Spinal cord (tissue), 10 donors: ENCODE data around the gene CDYL. TPM values are rescaled to one million over a fixed set of nuclear protein-coding genes. Genes with fewer than 3 reads are reported as not detected.
"Not testable (repeated sequence)": the region's sequence is repeated elsewhere in the genome, so short reads cannot be mapped to it uniquely, and the experiment has no call there.

ENCODE experiments used
- DNase-seq, 6 donors: peaks; one replicate each; pipeline versions ENCODE4 v3.0.0 to v3.0.0-alpha.2; 2013 to 2015; ENCODE audit warnings: low spot score in 6 of 6, low read depth in 4 of 6
- H3K27ac ChIP-seq: one replicate; pipeline ENCODE4 v1.5.1; 2013; ENCODE audit warnings: low read depth, low read length, control low read depth
- H3K27me3 ChIP-seq: one replicate; pipeline ENCODE4 v1.6.1; 2013; ENCODE audit warnings: low read length; ENCODE audit not compliant: control insufficient read depth, insufficient read depth
- H3K36me3 ChIP-seq: one replicate; pipeline ENCODE4 v1.6.1; 2013; ENCODE audit warnings: low read length; ENCODE audit not compliant: control insufficient read depth, insufficient read depth
- H3K4me1 ChIP-seq: one replicate; pipeline ENCODE4 v1.6.1; 2013; ENCODE audit warnings: low read length; ENCODE audit not compliant: control insufficient read depth, insufficient read depth
- H3K4me3 ChIP-seq: one replicate; pipeline ENCODE4 v1.5.1; 2013; ENCODE audit warnings: low read depth, low read length, control low read depth
- H3K9me3 ChIP-seq: one replicate; pipeline ENCODE4 v1.6.1; 2013; ENCODE audit warnings: low read length; ENCODE audit not compliant: control insufficient read depth, insufficient read depth
- WGBS: methylation state at CpG from one replicate; pipeline ENCODE4 v1.1.5; 2013; ENCODE audit warnings: missing lambda C conversion rate; ENCODE audit not compliant: insufficient coverage; 5-methylcytosine and 5-hydroxymethylcytosine counted together
- polyA plus RNA-seq, 2 donors: library from polyadenylated mRNA; unstranded; fragments of 120-200 nt; gene quantifications; one replicate each; pipeline ENCODE4 v1.2.1, GENCODE V29; 2013; ENCODE audit not compliant: insufficient read length in 2 of 2
- total RNA-seq, 2 donors: library from RNA; depleted of rRNA in 1 of 2; stranded (reverse); fragments of 120-200 nt in 1 of 2; fragments of >200 nt in 1 of 2; gene quantifications; one replicate each; pipeline versions ENCODE4 v1.2.3 to v1.2.4, GENCODE V29; 2013 to 2014
- donor health status: healthy.

Gene CDYL
- total and polyA plus RNA-seq, 4 donors = 15.4 to 51.7 (median 28.9) TPM

DNA sequence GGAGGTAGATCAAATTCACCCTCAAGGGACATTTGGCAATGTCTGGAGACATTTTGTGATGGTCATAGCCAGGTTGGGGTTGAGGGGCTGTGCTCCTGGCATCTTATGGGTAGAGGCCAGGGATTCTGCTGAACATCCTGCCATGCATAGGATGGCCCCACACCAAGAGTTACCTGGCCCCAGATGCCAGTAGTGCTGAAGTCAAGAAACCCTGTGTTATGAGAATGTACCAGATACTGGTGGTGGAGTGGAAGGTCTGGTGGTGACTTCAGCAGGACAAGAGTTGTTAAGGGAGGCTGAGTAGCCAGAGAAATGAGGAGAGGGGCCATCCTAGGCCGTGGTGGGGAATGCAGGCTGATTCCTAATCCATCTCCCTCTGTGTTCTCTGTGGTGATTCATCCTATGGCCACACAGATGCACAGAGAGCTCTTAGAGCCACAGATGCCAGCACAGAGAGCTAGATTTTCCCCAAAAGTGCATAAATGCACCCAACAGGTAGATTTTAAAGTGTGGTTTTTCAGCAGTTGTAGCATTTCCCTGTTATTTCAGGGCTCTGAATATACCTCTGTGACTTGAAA is 43.6 kb downstream of the CDYL start:
- Histone ChIP-seq H3K4me3 (no peak overlapping the region), H3K36me3 (no peaks in the 10 kb centered on the region), H3K9me3 (no peaks in the 10 kb centered on the region), H3K27ac (no peak overlapping the region), H3K4me1 (no peaks in the 10 kb centered on the region), H3K27me3 (no peaks in the 10 kb centered on the region)
- DNase-seq = no peak
- WGBS = 80% methylated on average over 1 of the region's 1 CpG

DNA sequence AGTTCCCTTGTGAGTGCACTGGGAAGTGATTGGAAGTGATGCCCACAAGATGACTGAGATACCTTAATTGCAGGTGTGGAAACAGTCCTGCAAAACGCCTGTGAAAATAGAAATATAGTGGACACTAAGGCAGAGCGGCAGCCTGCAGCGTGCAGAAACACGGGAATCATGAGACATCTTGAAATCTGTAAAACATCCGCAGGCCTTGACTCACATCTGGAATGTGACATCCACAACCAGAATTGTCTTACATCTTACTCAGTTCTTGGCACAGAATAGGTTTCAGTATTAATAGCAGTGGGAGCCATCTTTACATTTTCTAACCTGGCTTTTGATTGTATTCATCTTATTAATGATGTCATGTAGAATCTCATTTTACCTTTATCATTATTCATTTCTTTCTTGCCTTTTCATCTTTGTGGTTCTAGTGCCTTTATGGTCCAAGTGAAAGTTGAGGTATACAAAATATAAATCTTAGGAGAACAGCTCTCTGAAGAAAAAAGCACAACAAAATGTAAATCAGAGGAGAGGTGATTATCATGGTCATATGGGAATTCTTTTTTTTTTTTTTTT is 44.6 kb downstream of the CDYL start:
- H3K9me3 ChIP-seq = peaks cover 1% of the 10 kb centered on the region
- DNase-seq = no peak
- H3K36me3 ChIP-seq = no peaks in the 10 kb centered on the region
- H3K27me3 ChIP-seq = no peaks in the 10 kb centered on the region
- 91% methylated on average over 1 of the region's 5 CpGs for WGBS
- no peak overlapping the region for H3K27ac ChIP-seq
- no peak overlapping the region for H3K4me3 ChIP-seq
- H3K4me1 ChIP-seq = no peaks in the 10 kb centered on the region

GRCh38 chr6:4822476-4822875 is 46.3 kb downstream of the CDYL start:
- Histone ChIP-seq H3K9me3 (peaks cover 2% of the 10 kb centered on the region), H3K36me3 (no peaks in the 10 kb centered on the region), H3K4me3 (no peak overlapping the region), H3K27me3 (no peaks in the 10 kb centered on the region), H3K4me1 (no peaks in the 10 kb centered on the region), H3K27ac (no peak overlapping the region)
- WGBS = no CpG with 5 or more reads among the region's 1 CpG
- DNase-seq = no peak

DNA sequence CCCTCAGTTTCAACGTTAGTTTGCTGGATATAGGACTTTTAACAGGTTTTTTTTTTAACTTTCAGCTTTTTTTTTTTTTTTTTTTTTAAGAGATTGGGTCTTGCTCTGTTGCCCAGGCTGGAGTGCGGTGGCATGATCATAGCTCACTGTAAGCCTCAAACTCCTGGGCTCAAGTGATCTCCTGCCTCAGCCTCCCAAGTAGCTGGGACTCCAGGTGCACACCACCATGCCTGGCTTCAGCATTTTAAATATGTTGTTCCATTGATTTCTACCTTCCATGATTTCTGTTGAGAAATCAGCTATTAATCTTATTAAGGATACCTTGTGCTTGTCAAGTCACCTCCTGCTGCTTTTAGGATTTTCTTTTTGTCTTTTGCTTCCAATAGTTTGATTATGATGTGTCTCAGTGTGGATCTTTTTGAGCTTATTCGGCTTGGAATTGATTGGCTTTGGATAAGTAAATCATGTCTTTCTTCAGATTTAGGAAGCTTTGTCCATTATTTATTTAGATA is 52.0 kb downstream of the CDYL start:
- no peaks in the 10 kb centered on the region for H3K36me3 ChIP-seq
- no peak overlapping the region for H3K4me3 ChIP-seq
- peaks cover 12% of the 10 kb centered on the region for H3K9me3 ChIP-seq
- no peaks in the 10 kb centered on the region for H3K4me1 ChIP-seq
- no peaks in the 10 kb centered on the region for H3K27me3 ChIP-seq
- WGBS = 100% methylated on average over 1 of the region's 3 CpGs
- no peak overlapping the region for H3K27ac ChIP-seq
- DNase-seq = no peak

DNA sequence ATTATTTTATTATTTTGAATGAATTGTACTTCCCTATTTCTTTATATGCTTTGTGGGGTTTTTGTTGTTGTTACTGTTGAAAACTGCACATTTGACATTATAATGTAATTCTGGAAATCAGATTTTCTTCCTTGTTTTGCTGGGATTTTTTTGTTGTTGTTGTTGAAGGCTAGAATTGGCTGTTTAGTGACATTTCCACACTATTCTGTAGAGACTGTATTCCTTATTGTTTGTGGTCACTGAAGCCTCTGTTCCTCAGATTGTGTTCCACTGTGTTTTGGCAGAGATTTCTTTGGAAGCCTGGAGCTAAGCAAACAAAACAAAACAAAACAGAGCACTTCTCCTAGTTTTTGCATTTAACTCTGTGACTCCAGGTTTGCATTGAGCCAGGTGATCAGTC is 52.9 kb downstream of the CDYL start:
- Histone ChIP-seq H3K4me3 (no peak overlapping the region), H3K27ac (no peak overlapping the region), H3K27me3 (no peaks in the 10 kb centered on the region), H3K4me1 (no peaks in the 10 kb centered on the region), H3K9me3 (peaks cover 12% of the 10 kb centered on the region), H3K36me3 (no peaks in the 10 kb centered on the region)
- DNase-seq = no peak

DNA sequence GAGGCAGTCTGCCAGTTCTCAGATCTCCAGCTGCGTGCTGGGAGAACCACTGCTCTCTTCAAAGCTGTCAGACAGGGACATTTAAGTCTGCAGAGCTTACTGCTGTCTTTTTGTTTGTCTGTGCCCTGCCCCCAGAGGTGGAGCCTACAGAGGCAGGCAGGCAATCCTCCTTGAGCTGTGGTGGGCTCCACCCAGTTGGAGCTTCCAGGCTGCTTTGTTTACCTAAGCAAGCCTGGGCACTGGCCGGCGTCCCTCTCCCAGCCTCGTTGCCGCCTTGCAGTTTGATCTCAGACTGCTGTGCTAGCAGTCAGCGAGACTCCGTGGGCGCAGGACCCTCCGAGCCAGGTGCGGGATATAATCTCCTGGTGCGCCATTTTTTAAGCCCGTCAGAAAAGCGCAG is 59.3 kb downstream of the CDYL start:
- DNase-seq, H3K9me3 ChIP-seq, H3K27ac ChIP-seq, H3K4me3 ChIP-seq, H3K27me3 ChIP-seq, H3K4me1 ChIP-seq, H3K36me3 ChIP-seq: not testable (repeated sequence)
- WGBS = 100% methylated on average over 7 of the region's 13 CpGs

DNA sequence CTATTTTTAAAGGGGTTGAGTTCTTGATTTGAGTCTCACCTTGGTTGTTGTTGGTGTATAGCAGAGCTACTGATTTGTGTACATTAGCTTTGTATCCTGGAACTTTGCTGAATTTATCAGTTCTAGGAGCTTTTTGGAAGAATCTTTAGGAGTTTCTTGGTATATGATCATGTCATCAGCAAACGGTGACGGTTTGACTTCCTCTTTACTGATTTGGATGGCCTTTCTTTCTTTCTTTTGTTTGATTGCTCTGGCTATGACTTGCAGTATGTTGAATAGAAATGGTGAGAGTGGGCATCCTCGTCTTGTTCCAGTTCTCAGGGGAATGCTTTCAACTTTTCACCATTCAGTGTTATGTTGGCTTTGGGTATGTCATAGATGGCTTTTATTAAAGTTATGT is 64.0 kb downstream of the CDYL start:
- no CpG with 5 or more reads among the region's 3 CpGs for WGBS

GRCh38 chr6:4844108-4844507 is 67.9 kb downstream of the CDYL start:
- H3K27me3 ChIP-seq = no peaks in the 10 kb centered on the region
- no peaks in the 10 kb centered on the region for H3K4me1 ChIP-seq
- peaks cover 15% of the 10 kb centered on the region for H3K9me3 ChIP-seq
- H3K4me3 ChIP-seq = no peak overlapping the region
- H3K36me3 ChIP-seq = no peaks in the 10 kb centered on the region
- DNase-seq = no peak
- WGBS = 98% methylated on average over 7 of the region's 7 CpGs
- no peak overlapping the region for H3K27ac ChIP-seq

More for the DNA sequence above, 64.0 kb downstream of the CDYL start:
- Histone ChIP-seq H3K4me3 (no peak overlapping the region), H3K9me3 (peaks cover 11% of the 10 kb centered on the region), H3K4me1 (no peaks in the 10 kb centered on the region), H3K36me3 (no peaks in the 10 kb centered on the region), H3K27me3 (no peaks in the 10 kb centered on the region), H3K27ac (no peak overlapping the region)
- DNase-seq = no peak

DNA sequence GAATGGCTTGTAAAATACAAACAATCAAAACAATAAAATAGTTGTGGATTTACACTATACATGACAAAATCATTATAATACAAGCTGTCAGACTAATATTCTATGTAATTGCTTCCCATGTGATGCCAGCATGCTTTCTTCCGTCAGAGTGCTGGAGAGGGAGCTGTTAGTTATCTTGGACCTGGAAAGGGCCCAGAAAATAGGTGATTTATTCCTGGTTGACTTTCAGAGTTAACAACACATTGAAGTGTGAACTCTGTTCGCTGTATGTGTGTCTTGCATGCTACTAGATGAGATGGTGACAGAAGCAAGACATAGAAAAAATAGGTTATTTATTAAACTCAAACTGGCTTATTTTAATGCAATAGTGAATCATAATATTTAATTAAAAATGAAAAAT is 70.2 kb downstream of the CDYL start:
- no peak overlapping the region for H3K4me3 ChIP-seq

GRCh38 chr6:4848382-4849068 is 72.3 kb downstream of the CDYL start:
- peak in 1 of 6 donors; percentile 21 for DNase-seq
- Histone ChIP-seq H3K4me1 (no peaks in the 10 kb centered on the region), H3K27me3 (no peaks in the 10 kb centered on the region), H3K9me3 (peaks cover 11% of the 10 kb centered on the region), H3K36me3 (no peaks in the 10 kb centered on the region), H3K27ac (no peak overlapping the region), H3K4me3 (no peak overlapping the region)
- WGBS = 55% methylated on average over 6 of the region's 7 CpGs

More for the DNA sequence above, 70.2 kb downstream of the CDYL start:
- Histone ChIP-seq H3K9me3 (peaks cover 12% of the 10 kb centered on the region), H3K27ac (no peak overlapping the region), H3K27me3 (no peaks in the 10 kb centered on the region), H3K36me3 (no peaks in the 10 kb centered on the region), H3K4me1 (no peaks in the 10 kb centered on the region)
- WGBS = no CpG with 5 or more reads among the region's 2 CpGs
- no peak for DNase-seq
